Measurements from ENCODE around the gene SULF2. TPM values are rescaled to one million over a fixed set of nuclear protein-coding genes. Genes with fewer than 3 reads are reported as not detected.

SULF2 gene
- total RNA-seq, 2 experiments from 2014 or later = 0.68 to 1.2 TPM

DNA sequence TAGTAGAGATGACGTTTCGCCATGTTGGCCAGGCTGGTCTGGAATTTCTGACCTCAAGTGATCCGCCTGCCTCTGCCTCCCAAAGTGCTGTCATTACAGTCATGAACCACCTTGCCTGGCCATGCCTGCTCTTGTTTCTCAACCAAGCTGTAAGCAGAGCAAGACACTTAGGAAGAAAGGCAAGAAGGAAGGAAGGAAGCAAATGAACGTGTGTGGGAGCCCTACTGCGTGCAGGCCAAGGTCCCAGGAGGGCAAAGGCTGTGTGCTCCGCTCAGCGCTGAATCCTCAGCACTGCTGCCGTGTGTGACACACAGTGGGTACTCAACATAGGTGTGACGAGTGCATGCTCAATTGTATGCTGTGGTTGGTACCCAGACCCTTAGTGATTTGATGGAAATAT is 47.4 kb downstream of the SULF2 start:
- POLR2A ChIA-PET = no interaction called here
- ATAC-seq (ENCODE audit: low read depth) = no peak
- DNase-seq = no peak
- no peaks in the 10 kb centered on the region for H3K9me3 Mint-ChIP-seq
- H3K36me3 Mint-ChIP-seq = no peaks in the 10 kb centered on the region
- no peak overlapping the region for H3K4me3 Mint-ChIP-seq
- peaks cover 3% of the 10 kb centered on the region for H3K4me1 Mint-ChIP-seq
- peaks cover 7% of the 10 kb centered on the region for H3K27me3 Mint-ChIP-seq
- no peak overlapping the region for H3K27ac Mint-ChIP-seq

DNA sequence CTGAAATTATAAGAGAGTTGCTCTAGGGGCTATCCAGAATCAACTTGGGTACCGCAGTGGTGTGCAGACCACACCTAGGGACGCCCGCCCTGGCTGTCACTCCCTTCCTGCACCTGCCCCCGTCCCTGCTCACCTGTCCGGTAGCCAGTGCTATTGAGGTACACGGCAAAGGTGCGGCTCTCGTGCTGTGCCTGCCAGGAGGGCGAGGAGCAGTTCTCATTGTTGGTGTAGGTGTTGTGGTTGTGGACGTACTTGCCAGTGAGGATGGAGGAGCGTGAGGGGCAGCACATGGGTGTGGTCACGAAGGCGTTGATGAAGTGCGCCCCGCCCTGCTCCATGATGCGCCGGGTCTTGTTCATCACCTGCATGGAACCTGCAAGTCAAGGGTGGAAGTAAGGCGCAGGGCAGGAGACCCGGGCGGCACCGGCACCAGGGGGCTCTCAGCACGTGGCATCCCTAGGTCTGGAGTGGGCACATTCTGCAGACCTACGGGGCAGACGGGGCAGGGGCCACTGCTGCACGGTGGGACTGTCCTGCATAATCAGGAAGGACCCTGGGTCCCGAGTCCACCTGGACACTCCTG is 48.6 kb downstream of the SULF2 start:
- DNase-seq (no peak), ATAC-seq (ENCODE audit: low read depth) (no peak)
- Mint-ChIP-seq H3K36me3 (no peaks in the 10 kb centered on the region), H3K27ac (no peak overlapping the region), H3K4me1 (peaks cover 8% of the 10 kb centered on the region), H3K27me3 (peaks cover 7% of the 10 kb centered on the region), H3K4me3 (no peak overlapping the region), H3K9me3 (no peaks in the 10 kb centered on the region)
- POLR2A ChIA-PET = no interaction called here

DNA sequence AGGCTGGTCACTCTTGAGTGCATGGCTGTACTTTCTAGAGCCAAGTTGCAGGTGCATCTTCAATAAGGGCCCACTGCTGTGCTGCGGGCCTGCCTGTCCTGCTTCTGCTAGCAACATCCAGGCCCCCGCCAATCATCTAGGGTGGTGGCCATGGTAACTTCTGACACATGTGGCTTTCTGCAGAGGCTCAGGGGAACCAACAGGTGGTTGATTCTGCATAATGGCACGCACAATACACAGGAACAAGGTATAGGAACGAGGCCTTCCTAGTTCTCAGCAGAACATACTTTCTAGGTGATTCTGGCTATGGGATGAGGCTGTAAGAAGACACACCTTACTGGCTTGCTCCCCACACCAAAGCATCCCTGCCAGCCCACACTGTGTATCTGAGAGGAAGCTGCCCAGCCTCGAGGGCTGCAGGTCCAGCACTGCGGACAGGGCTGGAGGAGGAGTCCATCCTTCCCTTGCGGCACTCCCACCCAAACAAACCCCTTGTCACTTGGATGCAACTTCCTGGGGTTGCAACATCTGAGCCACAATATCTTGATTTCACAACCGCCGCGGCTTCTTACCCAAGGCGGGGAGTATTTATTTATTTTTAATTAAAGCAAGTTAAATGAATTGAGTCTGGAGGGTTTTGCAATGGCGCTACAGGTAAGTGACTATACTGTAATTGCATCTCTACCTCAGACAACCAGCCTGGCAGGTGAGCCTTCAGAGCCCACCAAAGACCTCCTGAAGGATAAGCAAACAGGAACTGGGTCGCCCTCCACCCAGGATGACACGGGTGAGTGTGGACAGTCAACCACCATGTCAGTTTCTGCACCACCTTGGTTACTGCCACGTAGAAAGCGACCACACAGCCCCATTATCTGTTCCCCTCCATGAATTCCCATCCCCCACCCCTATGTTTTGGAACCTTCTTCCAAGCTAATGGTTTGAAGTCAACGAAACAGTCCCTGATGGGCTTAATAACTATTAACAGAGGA is 49.6 kb downstream of the SULF2 start:
- DNase-seq (no peak), ATAC-seq (ENCODE audit: low read depth) (peak; percentile 45)
- Mint-ChIP-seq H3K27ac (no peak overlapping the region), H3K27me3 (peaks cover 5% of the 10 kb centered on the region), H3K4me1 (peaks cover 10% of the 10 kb centered on the region), H3K9me3 (no peaks in the 10 kb centered on the region), H3K36me3 (no peaks in the 10 kb centered on the region), H3K4me3 (no peak overlapping the region)
- POLR2A ChIA-PET = no interaction called here

DNA sequence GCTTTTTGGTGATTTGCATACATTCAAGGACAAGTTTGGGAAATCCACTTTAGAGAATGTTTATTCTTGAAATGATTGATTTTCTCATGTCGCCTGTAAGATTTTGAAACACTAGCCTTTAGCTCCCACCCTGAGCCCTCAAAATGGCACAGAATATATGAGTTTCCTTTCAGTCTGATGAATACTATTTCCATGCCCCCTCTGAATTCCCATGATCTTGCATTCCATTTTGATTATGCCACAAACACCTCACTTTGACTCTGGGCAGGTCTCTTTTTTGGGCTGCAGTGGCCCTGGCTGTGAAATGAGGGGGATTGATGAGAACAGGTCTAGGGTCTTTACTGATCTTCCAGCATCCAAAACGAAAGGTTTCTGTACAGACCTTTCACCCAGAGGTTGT is 50.4 kb downstream of the SULF2 start:
- no peaks in the 10 kb centered on the region for H3K36me3 Mint-ChIP-seq
- POLR2A ChIA-PET = no interaction called here
- DNase-seq (no peak), ATAC-seq (ENCODE audit: low read depth) (no peak)
- H3K4me1 Mint-ChIP-seq = peaks cover 11% of the 10 kb centered on the region
- H3K9me3 Mint-ChIP-seq = no peaks in the 10 kb centered on the region
- H3K27me3 Mint-ChIP-seq = peaks cover 5% of the 10 kb centered on the region
- H3K27ac Mint-ChIP-seq = no peak overlapping the region
- no peak overlapping the region for H3K4me3 Mint-ChIP-seq

DNA sequence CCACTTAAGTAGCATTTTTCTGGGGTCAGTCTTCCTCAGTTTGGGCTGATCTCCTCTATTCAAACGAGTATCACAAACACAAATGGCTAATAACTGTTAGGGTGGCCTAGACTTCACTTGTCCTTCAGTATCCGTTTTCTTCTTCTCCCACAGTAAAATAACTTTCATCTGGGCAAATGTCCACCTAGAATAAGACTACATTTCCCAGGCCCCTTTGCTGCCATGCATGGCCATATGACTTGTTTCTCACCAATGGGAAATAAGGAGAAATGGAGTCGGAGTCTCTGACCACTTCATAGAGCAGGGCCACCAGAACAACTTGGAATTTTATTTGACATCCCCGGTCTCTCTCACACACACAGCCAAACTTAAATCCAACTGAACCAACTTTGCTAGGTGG is 51.4 kb downstream of the SULF2 start:
- POLR2A ChIA-PET = no interaction called here
- no peak overlapping the region for H3K27ac Mint-ChIP-seq
- peaks cover 5% of the 10 kb centered on the region for H3K27me3 Mint-ChIP-seq
- H3K4me1 Mint-ChIP-seq = peaks cover 15% of the 10 kb centered on the region
- no peak overlapping the region for H3K4me3 Mint-ChIP-seq
- DNase-seq (no peak), ATAC-seq (ENCODE audit: low read depth) (no peak)
- H3K36me3 Mint-ChIP-seq = peaks cover 8% of the 10 kb centered on the region
- no peaks in the 10 kb centered on the region for H3K9me3 Mint-ChIP-seq

DNA sequence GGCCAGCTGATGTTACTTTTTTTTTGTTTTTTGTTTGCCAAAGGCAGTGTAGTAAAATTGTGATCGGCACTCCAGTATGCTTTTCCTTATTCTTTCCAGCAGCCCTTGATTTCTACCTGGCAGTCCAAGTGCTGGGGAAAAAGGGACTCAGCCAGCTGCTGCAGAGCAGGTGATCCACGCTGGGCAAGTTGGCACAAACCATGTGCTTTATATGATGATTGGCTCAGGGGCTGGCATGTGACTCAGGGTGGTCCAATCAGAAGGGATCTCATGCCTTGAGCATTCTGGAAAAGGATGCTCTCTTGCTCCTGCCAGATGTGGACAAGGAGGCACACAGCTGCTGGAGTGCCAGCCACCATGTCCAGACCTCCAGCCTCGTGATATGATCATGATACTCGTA is 54.5 kb downstream of the SULF2 start:
- POLR2A ChIA-PET = interaction anchor here (0.7 kb wide), 1 partner anchor 62 kb away, joined by 7 read pairs; no protein-coding TSS in a partner anchor
- ATAC-seq (ENCODE audit: low read depth) = no peak
- no peaks in the 10 kb centered on the region for H3K9me3 Mint-ChIP-seq
- H3K27me3 Mint-ChIP-seq = peaks cover 5% of the 10 kb centered on the region
- H3K4me3 Mint-ChIP-seq = no peak overlapping the region
- H3K27ac Mint-ChIP-seq = no peak overlapping the region
- H3K4me1 Mint-ChIP-seq = peaks cover 42% of the 10 kb centered on the region
- no peak for DNase-seq
- H3K36me3 Mint-ChIP-seq = peaks cover 15% of the 10 kb centered on the region

DNA sequence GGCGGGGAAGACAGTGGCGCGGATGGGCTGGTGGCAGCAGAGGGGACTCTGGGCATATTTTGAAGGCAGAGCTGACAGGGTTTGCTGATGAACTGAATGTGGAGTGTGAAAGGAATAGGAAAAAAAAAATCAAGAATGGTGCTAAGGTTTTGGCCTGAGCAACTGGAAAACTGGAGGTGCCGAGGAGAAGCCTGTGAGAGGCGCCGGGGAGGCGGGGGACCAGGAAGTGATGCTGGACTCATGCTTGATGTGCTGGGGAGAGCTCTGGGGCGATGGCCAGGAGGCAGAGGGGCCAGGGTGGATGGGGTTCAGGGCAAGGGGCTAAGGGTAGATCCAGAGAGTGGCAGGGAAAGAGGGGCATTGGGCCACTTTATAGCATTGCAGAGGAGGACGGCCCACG is 55.8 kb downstream of the SULF2 start:
- H3K27me3 Mint-ChIP-seq = peaks cover 5% of the 10 kb centered on the region
- DNase-seq (no peak), ATAC-seq (ENCODE audit: low read depth) (no peak)
- H3K36me3 Mint-ChIP-seq = peaks cover 15% of the 10 kb centered on the region
- peaks cover 52% of the 10 kb centered on the region for H3K4me1 Mint-ChIP-seq
- H3K27ac Mint-ChIP-seq = peak overlapping the region; percentile 98
- no peaks in the 10 kb centered on the region for H3K9me3 Mint-ChIP-seq
- peak overlapping the region; percentile 87 for H3K4me3 Mint-ChIP-seq
- POLR2A ChIA-PET = no interaction called here

DNA sequence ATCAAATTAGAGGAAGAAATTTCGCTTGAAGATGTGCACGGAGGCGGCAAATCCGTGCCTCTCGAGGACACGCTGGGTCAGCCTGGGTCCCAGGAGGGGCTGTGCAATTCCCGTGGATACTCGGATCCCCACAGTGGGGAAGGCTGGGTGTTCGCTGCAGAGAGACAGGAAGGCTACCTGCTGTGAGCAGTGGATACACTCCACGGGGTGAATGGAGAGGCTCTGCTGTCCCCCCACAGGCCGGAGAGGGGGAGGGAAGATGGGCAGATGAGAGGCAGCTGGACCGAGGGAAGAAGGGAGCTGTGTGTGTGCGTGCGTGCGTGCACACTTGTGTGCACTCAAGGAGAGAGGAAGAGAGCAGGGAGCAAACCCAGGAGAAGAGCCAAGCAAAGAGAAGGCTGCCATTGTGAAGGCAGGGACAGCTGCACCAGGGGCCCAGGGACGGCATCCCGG is 57.3 kb downstream of the SULF2 start:
- Mint-ChIP-seq H3K4me3 (peak overlapping the region; percentile 87), H3K27me3 (no peaks in the 10 kb centered on the region), H3K27ac (peak overlapping the region; percentile 98), H3K36me3 (peaks cover 15% of the 10 kb centered on the region), H3K4me1 (peaks cover 54% of the 10 kb centered on the region), H3K9me3 (no peaks in the 10 kb centered on the region)
- DNase-seq (peak; percentile 59), ATAC-seq (ENCODE audit: low read depth) (peak; percentile 11)
- POLR2A ChIA-PET = interaction anchor here (0.9 to 1.1 kb wide), 3 partner anchors 12 to 28 kb away, joined by 4 to 5 read pairs (median 5); no protein-coding TSS in a partner anchor

DNA sequence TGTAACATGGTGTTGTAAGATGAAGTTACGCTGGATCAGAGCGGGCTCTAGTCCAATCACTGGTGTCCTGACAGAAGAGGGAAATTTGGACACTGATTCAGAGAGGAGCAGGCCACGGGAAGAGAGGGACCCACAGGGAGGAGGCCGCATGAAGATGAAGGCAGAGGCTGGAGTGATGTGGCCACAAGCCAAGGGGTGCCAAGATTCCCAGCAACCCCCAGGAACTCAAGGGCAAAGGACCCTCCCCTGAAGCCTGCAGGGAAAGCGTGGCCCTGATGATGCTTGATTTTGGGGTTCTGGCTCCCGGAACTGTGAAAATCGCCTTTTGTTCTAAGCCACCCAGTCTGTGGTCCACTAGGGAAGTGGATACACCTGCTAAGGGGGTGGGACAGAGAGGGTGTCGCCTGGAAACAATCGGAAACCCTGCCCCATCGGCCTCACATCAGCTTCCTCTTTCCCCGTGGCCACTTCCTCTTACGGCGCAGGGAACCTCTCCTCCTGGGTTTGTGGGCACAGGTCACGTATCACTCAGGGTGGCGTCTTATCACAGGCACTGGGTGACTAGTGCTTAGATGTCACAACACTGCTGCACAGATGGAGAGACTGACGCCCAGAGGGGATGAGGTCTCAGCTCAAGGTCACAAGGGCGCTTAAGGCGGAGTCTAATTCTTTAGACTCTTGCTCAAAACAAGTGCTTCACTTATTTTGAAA is 58.0 kb downstream of the SULF2 start:
- Mint-ChIP-seq H3K4me3 (peak overlapping the region; percentile 87), H3K9me3 (no peaks in the 10 kb centered on the region), H3K27me3 (no peaks in the 10 kb centered on the region), H3K36me3 (peaks cover 15% of the 10 kb centered on the region), H3K4me1 (peaks cover 54% of the 10 kb centered on the region), H3K27ac (peak overlapping the region; percentile 98)
- DNase-seq = peak; percentile 77
- POLR2A ChIA-PET = interaction anchor here (0.6 to 1.1 kb wide), 5 partner anchors 13 to 1357 kb away, joined by 3 to 5 read pairs (median 4); no protein-coding TSS in a partner anchor
- ATAC-seq (ENCODE audit: low read depth) = peak; percentile 98

DNA sequence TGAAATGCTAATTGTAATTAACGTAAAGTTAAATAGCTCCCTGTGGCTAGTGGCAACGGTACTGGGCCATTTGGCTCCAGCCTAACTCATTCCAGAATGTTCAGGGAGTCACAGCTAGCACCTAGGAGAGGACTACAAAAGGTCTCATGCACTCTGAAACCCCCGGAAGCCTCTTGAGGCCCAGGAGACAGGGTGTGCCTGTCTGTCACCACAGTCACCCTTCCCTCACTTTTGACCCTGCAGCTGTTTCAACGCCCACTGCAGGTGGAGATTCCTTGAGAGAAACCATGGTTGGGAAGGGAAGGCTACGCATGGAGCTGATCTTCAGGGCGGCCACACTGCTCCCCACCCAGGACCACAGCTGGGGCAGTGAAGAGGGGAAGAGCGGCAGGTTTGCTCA is 58.6 kb downstream of the SULF2 start:
- Mint-ChIP-seq H3K4me3 (peak overlapping the region; percentile 87), H3K27ac (peak overlapping the region; percentile 98), H3K9me3 (no peaks in the 10 kb centered on the region), H3K27me3 (no peaks in the 10 kb centered on the region), H3K36me3 (peaks cover 15% of the 10 kb centered on the region), H3K4me1 (peaks cover 50% of the 10 kb centered on the region)
- ATAC-seq (ENCODE audit: low read depth) (no peak), DNase-seq (no peak)
- POLR2A ChIA-PET = interaction anchor here (0.6 to 0.7 kb wide), 3 partner anchors 249 to 1357 kb away, joined by 3 read pairs; no protein-coding TSS in a partner anchor

DNA sequence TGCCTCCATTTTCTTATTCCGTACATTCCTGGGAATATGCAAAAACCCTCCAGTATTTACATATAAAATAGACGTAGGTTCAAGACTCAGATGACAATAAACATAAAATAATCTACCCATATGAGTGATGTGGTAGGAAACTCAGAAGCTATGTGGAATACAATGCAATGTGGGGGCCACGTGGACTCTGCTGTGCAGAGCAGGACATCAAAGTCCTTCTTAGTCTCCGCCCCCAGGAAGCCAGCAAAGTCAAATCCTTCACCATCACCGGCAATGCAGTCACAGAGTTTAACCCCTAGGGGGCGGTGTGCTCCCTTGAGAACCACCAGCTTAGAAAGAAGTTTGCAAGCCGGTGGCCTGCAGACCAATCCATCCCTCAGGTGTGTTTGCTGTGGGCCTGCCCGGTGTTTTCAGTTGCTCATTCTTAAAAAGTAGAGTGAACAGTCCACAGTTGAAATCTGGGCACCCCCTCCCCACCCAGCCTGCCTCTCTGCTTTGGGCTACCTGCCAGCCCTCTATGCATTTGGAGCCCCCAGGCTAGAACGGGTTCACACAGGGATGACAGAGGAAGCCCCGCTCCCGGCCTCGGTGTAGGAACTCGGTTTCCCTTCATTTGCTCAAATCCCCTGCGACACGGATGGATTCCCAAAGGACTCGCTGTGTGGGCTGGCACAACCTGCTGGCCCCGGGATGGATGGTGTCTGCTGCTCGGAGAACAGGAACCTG is 59.9 kb downstream of the SULF2 start:
- Mint-ChIP-seq H3K4me3 (no peak overlapping the region), H3K27ac (peak overlapping the region; percentile 24), H3K27me3 (peaks cover 2% of the 10 kb centered on the region), H3K4me1 (peaks cover 47% of the 10 kb centered on the region), H3K36me3 (peaks cover 15% of the 10 kb centered on the region), H3K9me3 (no peaks in the 10 kb centered on the region)
- DNase-seq (peak; percentile 78), ATAC-seq (ENCODE audit: low read depth) (peak; percentile 52)
- POLR2A ChIA-PET = interaction anchor here (0.6 kb wide), 1 partner anchor 113 kb away, joined by 4 read pairs; no protein-coding TSS in a partner anchor

DNA sequence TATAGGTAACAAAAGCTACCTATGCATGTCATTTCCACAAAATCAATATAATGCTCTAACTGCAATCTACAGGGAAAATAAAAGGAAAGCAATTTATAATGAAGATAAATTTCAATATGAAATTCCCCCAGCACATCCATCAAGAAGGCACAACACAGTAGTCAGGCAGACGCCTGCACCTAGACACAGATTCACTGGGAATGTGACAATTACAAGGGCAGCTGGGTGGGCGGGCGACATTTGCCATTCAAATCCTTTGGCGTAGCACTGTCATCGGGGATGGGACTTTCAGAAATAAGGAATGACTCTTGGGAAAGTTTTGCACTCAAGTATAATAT is 60.4 kb downstream of the SULF2 start:
- H3K4me1 Mint-ChIP-seq = peaks cover 47% of the 10 kb centered on the region
- no peak overlapping the region for H3K4me3 Mint-ChIP-seq
- no peak for ATAC-seq (ENCODE audit: low read depth)
- H3K27ac Mint-ChIP-seq = no peak overlapping the region
- peaks cover 15% of the 10 kb centered on the region for H3K36me3 Mint-ChIP-seq
- H3K9me3 Mint-ChIP-seq = no peaks in the 10 kb centered on the region
- H3K27me3 Mint-ChIP-seq = peaks cover 2% of the 10 kb centered on the region
- DNase-seq = no peak
- POLR2A ChIA-PET = interaction anchor here (0.6 kb wide), 1 partner anchor 114 kb away, joined by 4 read pairs; no protein-coding TSS in a partner anchor

DNA sequence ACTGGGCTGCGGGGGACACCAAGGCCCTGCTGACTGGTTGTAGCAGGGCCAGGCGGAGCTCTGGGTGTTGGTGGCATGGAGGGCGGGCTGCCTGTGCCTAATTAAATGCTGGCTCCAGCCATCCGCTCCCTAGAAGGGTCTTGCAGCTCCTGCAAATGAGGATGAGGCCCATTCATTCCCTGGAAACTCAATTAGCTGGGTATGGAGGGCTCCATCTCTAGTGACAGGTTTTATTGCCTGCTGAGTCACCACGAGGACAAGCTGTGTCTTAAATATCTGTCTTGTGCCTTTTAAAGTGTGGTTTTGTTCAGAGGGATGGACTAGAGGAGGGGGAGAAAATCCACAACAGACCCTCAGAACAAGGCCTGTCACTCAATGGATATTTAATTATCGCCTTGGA is 60.9 kb downstream of the SULF2 start:
- H3K36me3 Mint-ChIP-seq = peaks cover 12% of the 10 kb centered on the region
- no peaks in the 10 kb centered on the region for H3K9me3 Mint-ChIP-seq
- ATAC-seq (ENCODE audit: low read depth) = no peak
- no peak for DNase-seq
- peaks cover 44% of the 10 kb centered on the region for H3K4me1 Mint-ChIP-seq
- H3K27ac Mint-ChIP-seq = no peak overlapping the region
- no peak overlapping the region for H3K4me3 Mint-ChIP-seq
- POLR2A ChIA-PET = no interaction called here
- peaks cover 2% of the 10 kb centered on the region for H3K27me3 Mint-ChIP-seq

Measured in activated naive CD8-positive, alpha-beta T cell treated with anti-CD3 and anti-CD28 coated beads, Interleukin-2, amount 10 ng/mL, durations not matched to agents 7 days and 5 days (primary cell).